Pancreas (tissue), 10 donors: ENCODE data around the gene SCYGR5. TPM values are rescaled to one million over a fixed set of nuclear protein-coding genes. Genes with fewer than 3 reads are reported as not detected.
"Not testable (repeated sequence)": the region's sequence is repeated elsewhere in the genome, so short reads cannot be mapped to it uniquely, and the experiment has no call there.

Source experiments
- ATAC-seq, 4 donors: fragments of 200-7000 bp; cut with Tn5 transposase; one replicate each; pipeline versions ENCODE4 v1.8.0 to v1.9.1; 2020; ENCODE audit warnings: mild to moderate bottlenecking in 4 of 4, moderate library complexity in 4 of 4
- DNase-seq, 6 donors: peaks; one replicate each; pipeline ENCODE4 v3.0.0-alpha.2; 2020
- FAIRE-seq: peaks from 2 replicates; lab custom pipeline; 2012; peaks lifted over from hg19 to GRCh38; lab: Jason Lieb, UNC
- H3K27ac ChIP-seq, 4 donors: fragments of 200-600 bp; sonication (generic); 1 replicate in 3 of 4; 2 replicates in 1 of 4; pipeline versions ENCODE4 v1.5.0 to v1.8.0; 2020
- H3K27me3 ChIP-seq, 4 donors: fragments of 200-600 bp; one replicate each; pipeline ENCODE4 v1.8.0; 2021
- H3K36me3 ChIP-seq, 3 donors: fragments of 200-600 bp; sonication (generic) in 1 of 3; one replicate each; pipeline versions ENCODE4 v1.5.0 to v1.8.0; 2020 to 2021
- H3K4me1 ChIP-seq, 3 donors: fragments of 200-600 bp; one replicate each; pipeline ENCODE4 v1.8.0; 2021
- H3K4me3 ChIP-seq, 4 donors: fragments of 200-600 bp; sonication (generic) in 2 of 4; one replicate each; pipeline versions ENCODE4 v1.5.0 to v1.8.0; 2020 to 2021
- H3K9me3 ChIP-seq, 4 donors: fragments of 200-600 bp; one replicate each; pipeline ENCODE4 v1.8.0; 2021
- WGBS, 2 donors: extraction: QIAGEN DNeasy Blood & Tissue Kit; methylation state at CpG; one replicate each; pipeline ENCODE4 v1.1.7; 2013; 5-methylcytosine and 5-hydroxymethylcytosine counted together
- intact Hi-C, 3 donors: fragments of 100-400 bp; cut with DNase I; formaldehyde crosslinking; loops; one replicate each; pipeline versions ENCODE4 v1.11.1 to v1.14.2; 2022
- polyA plus RNA-seq, 2 donors: library from polyadenylated mRNA; stranded (reverse); fragments of 200-250 nt; gene quantifications; one replicate each; pipeline ENCODE4 v1.2.3, GENCODE V29; 2013
- total RNA-seq, 6 donors: library from RNA; stranded (reverse); fragmentation: NEBNext Ultra II Directional in 4 of 6; extraction: Animal tissue kit (Norgen Biotek cat#: 25700) in 4 of 6; gene quantifications; one replicate each; pipeline versions ENCODE4 v1.2.1 to v1.2.4, GENCODE V29; 2021 to 2023
- TF ChIP-seq, protein P1 (sequence below), 4 donors: fragments of 200-600 bp; sonication (generic) in 3 of 4; IDR thresholded peaks; one replicate each; pipeline versions ENCODE4 v1.5.0 to v1.8.0; 2021; ENCODE audit warnings: antibody characterized with exemption in 4 of 4
- donor health status: healthy with polysubstance abuse.
- donor health status: DM: no; HTN: no; CAD: no; lungs with moderate emphysema.
- donor health status: DM: no; HTN: no; CAD: no.
- donor health status: control.
- donor health status: control.
- donor health status: Bipolar disorder and iron deficiency.
- donor health status: DM: yes; HTN: yes; CAD: no.
- donor health status: DM: no; HTN: no; CAD: no.
- donor health status: DM: no; HTN: no; CAD: no.
- donor health status: DM: yes; HTN: yes; CAD: no.

Gene SCYGR5, protein sequence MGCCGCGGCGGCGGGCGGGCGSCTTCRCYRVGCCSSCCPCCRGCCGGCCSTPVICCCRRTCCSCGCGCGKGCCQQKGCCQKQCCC
- total RNA-seq (not detected), polyA plus RNA-seq (not detected)

DNA sequence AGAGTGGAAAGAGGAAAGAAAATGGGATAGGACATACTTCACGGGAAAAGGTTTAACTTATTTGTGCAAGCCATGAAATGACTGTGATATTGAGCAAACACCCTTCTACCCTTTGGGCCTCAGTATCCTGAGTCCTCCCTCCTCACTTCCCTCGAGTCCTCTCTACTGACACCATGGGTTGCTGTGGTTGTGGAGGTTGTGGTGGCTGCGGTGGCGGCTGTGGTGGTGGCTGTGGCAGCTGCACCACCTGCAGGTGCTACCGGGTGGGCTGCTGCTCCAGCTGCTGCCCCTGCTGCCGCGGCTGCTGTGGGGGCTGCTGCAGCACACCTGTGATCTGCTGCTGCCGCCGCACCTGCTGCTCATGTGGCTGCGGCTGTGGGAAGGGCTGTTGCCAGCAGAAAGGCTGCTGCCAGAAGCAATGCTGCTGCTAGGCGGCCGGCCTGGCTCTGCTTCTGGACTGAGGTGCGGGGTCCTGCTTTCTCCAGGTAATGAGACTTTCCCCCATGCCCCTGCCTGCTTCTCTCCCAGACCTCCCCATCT is at the start of gene SCYGR5:
Gene SCYGR5 (plus strand): TSS at position 174 of the 540 bp plus-strand sequence. CDS start 0 bp downstream, at position 174.
- H3K9me3 ChIP-seq, H3K4me1 ChIP-seq, FAIRE-seq, H3K27ac ChIP-seq, DNase-seq, H3K36me3 ChIP-seq, intact Hi-C loops, H3K27me3 ChIP-seq, ATAC-seq, H3K4me3 ChIP-seq: not testable (repeated sequence)
- 78 to 80% methylated on average over 10 to 13 of the region's 13 CpGs for WGBS, 2 donors

DNA sequence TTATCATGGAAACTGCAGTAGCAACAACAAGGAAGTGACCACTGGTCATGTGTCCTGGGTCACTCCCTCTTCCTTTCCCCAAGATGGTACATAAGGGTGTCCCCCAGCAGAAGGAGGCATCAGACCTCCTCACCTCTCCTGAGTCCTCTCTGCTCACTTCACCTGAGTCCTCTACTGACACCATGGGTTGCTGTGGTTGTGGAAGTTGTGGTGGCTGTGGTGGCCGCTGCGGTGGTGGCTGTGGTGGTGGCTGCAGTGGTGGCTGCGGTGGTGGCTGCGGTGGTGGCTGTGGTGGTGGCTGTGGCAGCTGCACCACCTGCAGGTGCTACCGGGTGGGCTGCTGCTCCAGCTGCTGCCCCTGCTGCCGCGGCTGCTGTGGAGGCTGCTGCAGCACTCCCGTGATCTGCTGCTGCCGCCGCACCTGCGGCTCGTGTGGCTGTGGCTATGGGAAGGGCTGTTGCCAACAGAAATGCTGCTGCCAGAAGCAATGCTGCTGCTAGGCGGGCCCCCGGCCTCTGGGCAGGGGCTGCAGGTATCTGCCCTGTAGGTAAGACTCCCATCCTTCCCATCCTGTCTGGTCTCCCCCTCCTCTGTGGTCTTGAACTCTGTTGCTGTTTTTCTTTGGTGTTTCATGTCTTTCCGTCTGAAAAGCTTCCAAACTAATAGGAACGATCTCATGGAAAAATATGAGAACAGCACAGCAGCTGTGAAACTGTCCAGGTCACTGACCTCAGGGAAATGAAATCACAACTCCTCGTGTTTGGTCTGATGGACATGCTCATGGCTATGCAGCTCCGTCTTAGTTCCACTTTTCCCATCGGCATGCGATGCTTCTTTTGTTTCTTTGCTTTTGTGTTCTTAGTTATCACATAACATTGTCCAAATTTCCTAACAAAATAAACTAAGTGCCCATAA is 49.0 kb upstream of the SCYGR5 start, which contains the start of gene SCYGR4:
Gene SCYGR4 (plus strand): TSS at position 183 of the 915 bp plus-strand sequence. CDS start 0 bp downstream, at position 183.
- H3K4me3 ChIP-seq = no peak within 1 kb of the TSS
- intact Hi-C loops = no loop called here
- ATAC-seq (no peak), FAIRE-seq (no peak), DNase-seq (no peak)
- no peaks in the 10 kb centered on the region for H3K36me3 ChIP-seq
- TF ChIP-seq, protein P1, sequence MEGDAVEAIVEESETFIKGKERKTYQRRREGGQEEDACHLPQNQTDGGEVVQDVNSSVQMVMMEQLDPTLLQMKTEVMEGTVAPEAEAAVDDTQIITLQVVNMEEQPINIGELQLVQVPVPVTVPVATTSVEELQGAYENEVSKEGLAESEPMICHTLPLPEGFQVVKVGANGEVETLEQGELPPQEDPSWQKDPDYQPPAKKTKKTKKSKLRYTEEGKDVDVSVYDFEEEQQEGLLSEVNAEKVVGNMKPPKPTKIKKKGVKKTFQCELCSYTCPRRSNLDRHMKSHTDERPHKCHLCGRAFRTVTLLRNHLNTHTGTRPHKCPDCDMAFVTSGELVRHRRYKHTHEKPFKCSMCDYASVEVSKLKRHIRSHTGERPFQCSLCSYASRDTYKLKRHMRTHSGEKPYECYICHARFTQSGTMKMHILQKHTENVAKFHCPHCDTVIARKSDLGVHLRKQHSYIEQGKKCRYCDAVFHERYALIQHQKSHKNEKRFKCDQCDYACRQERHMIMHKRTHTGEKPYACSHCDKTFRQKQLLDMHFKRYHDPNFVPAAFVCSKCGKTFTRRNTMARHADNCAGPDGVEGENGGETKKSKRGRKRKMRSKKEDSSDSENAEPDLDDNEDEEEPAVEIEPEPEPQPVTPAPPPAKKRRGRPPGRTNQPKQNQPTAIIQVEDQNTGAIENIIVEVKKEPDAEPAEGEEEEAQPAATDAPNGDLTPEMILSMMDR (IDR thresholded peaks at IDR 0.05) = no peak
- H3K4me1 ChIP-seq = no peaks in the 10 kb centered on the region
- 65 to 80% methylated on average over 20 of the region's 20 CpGs for WGBS, 2 donors
- H3K9me3 ChIP-seq = no peaks in the 10 kb centered on the region
- no peaks in the 10 kb centered on the region for H3K27me3 ChIP-seq
- H3K27ac ChIP-seq = no peak within 1 kb of the TSS

DNA sequence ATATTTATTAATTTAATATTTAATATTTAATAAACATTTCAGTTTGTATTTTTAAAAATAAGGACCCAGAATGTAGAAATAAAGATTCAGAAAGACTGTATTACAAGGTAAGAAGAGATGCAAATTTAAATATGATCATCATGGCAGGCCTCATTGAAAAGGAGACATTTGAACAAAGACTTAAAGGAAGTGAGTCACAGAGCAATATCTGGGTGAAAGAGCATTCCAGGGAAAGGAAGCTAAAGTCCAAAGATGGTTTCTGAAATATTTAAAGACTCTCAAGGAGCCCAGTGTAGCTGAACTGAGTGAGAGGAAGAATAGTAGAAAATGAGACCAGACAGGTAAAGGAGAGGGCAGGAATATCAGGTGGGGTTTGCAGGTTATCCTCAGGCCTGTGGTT is 43.4 kb upstream of the SCYGR5 start:
- DNase-seq (no peak), FAIRE-seq (no peak), ATAC-seq (no peak)
- H3K27me3 ChIP-seq = no peaks in the 10 kb centered on the region
- no peaks in the 10 kb centered on the region for H3K4me1 ChIP-seq
- H3K9me3 ChIP-seq = no peaks in the 10 kb centered on the region
- no peak overlapping the region for H3K4me3 ChIP-seq
- TF ChIP-seq, protein P1 (IDR thresholded peaks at IDR 0.05) = no peak
- H3K36me3 ChIP-seq = no peaks in the 10 kb centered on the region
- intact Hi-C loops = no loop called here
- no peak overlapping the region for H3K27ac ChIP-seq

DNA sequence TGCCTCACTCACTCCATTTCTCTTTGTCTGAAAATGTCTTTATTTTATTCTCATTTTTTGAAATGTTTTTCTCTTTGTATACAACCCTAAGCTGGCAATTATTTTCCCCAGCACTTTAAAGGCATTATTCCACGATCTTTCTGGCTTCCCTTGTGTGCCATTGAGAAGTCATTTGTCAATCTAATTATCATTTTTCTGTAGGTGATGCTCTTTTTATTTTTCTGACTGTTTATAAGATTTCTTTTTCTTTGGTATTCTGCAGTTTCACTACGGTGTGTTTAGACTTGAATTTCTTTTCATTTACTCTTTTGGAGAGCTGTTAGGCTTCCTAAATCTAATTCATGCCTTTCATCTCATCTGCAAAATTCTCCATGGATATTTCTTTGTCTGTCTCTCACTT is 41.2 kb upstream of the SCYGR5 start:
- DNase-seq (no peak), ATAC-seq (no peak), FAIRE-seq (no peak)
- Histone ChIP-seq H3K36me3 (no peaks in the 10 kb centered on the region), H3K27ac (no peak overlapping the region), H3K27me3 (no peaks in the 10 kb centered on the region), H3K4me3 (no peak overlapping the region), H3K4me1 (no peaks in the 10 kb centered on the region), H3K9me3 (no peaks in the 10 kb centered on the region)
- WGBS, 2 donors = 38 to 48% methylated on average over 2 of the region's 2 CpGs
- TF ChIP-seq, protein P1 (IDR thresholded peaks at IDR 0.05) = no peak
- intact Hi-C loops = no loop called here

DNA sequence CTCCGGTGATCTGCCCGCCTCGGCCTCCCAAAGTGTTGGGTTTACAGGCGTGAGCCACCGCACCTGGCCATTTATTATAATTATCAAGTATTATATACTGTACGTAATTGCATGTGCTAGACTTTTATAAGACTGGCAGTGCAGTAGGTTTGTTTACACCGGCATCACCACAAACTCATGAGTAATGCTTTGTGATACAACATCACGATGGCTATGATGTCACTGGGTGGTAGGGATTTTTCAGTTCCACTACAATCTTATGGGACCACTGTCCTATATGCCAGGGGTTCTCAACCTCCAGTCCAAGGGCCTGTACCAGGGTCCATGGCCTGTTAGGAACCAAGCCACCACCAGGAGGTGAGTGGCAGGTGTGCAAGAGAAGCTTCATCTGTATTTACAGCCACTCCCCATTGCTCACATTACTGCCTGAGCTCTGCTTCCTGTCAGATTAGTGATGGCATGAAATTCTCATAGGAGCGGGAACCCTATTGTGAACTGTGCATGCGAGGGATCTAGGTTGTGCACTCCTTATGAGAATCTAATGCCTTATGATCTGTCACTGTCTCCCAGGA is 39.9 kb upstream of the SCYGR5 start:
- Histone ChIP-seq H3K9me3 (no peaks in the 10 kb centered on the region), H3K27me3 (no peaks in the 10 kb centered on the region), H3K4me3 (no peak overlapping the region), H3K27ac (no peak overlapping the region), H3K36me3 (no peaks in the 10 kb centered on the region), H3K4me1 (no peaks in the 10 kb centered on the region)
- no peak for DNase-seq
- intact Hi-C loops = no loop called here
- WGBS, 2 donors = 89% methylated on average over 10 of the region's 10 CpGs
- no peak for FAIRE-seq
- TF ChIP-seq, protein P1 (IDR thresholded peaks at IDR 0.05) = no peak
- no peak for ATAC-seq
